AG10803 (cell line): Measurements from ENCODE around the gene KLHDC2.
"Not testable (repeated sequence)": the region's sequence is repeated elsewhere in the genome, so short reads cannot be mapped to it uniquely, and the experiment has no call there.

ENCODE experiments used
- DNase-seq: peaks from one replicate; pipeline ENCODE4 v3.0.0; 2010; ENCODE audit warnings: low read depth
- H3K4me3 ChIP-seq: 2 replicates; pipeline ENCODE4 v1.5.1; 2011; ENCODE audit warnings: mild to moderate bottlenecking, low read length, control low read depth
- TF ChIP-seq, protein P1 (sequence below): conservative IDR thresholded peaks from 2 replicates; pipeline ENCODE4 v1.5.1; 2011; ENCODE audit warnings: mild to moderate bottlenecking, low read length, control low read depth, inconsistent platforms

The KLHDC2 gene

GRCh38 chr14:49769581-49770211 lies 1.7 kb downstream of the KLHDC2 start:
- H3K4me3 ChIP-seq: peak overlapping the region; percentile 96

DNA sequence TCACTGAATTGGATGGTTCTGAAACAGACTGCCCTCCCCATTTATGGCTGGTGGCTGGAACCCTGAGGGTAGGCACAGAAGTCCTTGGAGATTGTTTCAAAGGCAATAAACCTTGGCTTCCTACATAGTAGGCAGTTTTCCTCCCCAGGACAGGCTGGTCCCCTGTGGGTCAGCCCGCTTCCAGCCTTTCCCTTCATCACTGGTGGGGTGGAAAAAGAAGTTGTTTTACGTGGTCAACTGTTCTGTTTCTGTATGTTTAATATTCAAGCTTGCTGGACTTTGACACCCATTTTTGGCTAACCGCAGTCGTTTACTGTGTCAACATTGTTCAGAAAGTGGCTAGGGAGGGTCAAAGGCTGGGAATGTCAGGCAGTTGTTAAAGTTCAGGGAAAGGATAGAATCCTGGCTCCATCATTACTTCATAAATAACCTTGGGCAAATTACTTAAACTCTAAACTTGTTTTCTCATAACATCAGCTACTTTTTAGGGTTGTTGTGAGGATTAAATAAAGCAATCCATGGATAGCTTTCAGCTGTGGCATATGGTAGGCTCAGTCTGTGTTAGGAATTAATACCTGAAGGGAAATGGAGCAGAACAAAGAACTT lies 2.4 kb downstream of the KLHDC2 start:
- peak overlapping the region; percentile 96 for H3K4me3 ChIP-seq
- DNase-seq: peak; percentile 20

More at GRCh38 chr14:49769581-49770211, 1.7 kb downstream of the KLHDC2 start:
- DNase-seq: no peak
- TF ChIP-seq, protein P1, sequence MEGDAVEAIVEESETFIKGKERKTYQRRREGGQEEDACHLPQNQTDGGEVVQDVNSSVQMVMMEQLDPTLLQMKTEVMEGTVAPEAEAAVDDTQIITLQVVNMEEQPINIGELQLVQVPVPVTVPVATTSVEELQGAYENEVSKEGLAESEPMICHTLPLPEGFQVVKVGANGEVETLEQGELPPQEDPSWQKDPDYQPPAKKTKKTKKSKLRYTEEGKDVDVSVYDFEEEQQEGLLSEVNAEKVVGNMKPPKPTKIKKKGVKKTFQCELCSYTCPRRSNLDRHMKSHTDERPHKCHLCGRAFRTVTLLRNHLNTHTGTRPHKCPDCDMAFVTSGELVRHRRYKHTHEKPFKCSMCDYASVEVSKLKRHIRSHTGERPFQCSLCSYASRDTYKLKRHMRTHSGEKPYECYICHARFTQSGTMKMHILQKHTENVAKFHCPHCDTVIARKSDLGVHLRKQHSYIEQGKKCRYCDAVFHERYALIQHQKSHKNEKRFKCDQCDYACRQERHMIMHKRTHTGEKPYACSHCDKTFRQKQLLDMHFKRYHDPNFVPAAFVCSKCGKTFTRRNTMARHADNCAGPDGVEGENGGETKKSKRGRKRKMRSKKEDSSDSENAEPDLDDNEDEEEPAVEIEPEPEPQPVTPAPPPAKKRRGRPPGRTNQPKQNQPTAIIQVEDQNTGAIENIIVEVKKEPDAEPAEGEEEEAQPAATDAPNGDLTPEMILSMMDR: no peak

DNA sequence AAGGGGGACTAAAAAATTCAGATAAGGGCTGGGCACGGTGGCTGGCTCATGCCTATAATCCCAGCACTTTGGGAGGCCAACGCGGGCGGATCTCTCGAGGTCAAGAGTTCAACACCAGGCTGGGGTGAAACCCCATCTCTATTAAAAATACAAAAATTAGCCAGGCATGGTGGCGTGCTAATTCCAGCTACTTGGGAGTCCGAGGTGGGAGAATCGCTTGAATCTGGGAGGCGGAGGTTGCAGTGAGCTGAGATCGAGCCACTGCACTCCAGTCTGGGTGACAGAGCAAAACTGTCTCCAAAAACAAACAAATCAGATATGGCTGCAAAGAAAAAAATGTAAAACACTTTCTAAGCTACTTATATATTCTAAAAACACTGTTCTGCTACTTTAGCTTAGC lies 3.7 kb downstream of the KLHDC2 start:
- DNase-seq, H3K4me3 ChIP-seq: not testable (repeated sequence)

More for the DNA sequence above, 2.4 kb downstream of the KLHDC2 start:
- TF ChIP-seq, protein P1: no peak

DNA sequence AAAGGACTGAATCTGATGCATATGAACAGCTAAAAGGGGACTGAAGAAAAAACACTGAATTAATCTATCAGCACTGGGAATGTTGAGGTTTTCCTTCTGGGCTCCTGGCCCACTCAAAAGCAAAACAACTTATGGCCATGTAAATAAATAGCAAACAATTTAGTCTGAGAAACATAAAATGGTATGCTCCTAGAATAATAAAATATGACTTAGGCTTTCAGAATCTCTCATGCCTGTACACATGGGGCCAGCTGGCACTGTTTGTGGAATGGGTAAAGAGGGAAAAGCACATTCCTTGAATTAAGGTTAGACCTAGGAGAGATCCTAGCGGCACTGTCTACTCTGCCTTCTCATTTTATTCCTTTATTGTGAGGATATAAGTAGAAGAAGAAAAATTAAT lies 6.2 kb downstream of the KLHDC2 start:
- peak; percentile 60 for DNase-seq
- TF ChIP-seq, protein P1: no peak
- no peak overlapping the region for H3K4me3 ChIP-seq

DNA sequence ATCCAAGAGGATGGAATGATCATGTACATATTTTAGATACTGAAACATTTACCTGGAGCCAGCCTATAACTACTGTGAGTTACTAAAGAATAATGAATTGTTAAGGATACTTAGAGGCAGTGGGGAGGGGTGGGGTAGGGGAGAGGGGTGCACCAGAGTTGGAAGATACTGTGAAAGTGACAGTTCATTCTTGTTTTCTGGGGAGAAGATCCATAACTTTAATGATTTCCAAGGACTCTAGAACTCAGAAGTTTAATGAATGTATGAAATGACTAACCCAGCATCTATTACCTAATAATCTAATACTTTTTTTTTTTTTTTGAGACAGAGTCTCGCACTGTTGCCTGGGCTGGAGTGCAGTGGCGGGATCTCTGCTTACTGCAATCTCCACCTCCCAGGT lies 10.5 kb downstream of the KLHDC2 start:
- H3K4me3 ChIP-seq: no peak overlapping the region
- DNase-seq: no peak
- TF ChIP-seq, protein P1: no peak

GRCh38 chr14:49781040-49781439 lies 13.1 kb downstream of the KLHDC2 start:
- not testable (repeated sequence) for DNase-seq, H3K4me3 ChIP-seq

DNA sequence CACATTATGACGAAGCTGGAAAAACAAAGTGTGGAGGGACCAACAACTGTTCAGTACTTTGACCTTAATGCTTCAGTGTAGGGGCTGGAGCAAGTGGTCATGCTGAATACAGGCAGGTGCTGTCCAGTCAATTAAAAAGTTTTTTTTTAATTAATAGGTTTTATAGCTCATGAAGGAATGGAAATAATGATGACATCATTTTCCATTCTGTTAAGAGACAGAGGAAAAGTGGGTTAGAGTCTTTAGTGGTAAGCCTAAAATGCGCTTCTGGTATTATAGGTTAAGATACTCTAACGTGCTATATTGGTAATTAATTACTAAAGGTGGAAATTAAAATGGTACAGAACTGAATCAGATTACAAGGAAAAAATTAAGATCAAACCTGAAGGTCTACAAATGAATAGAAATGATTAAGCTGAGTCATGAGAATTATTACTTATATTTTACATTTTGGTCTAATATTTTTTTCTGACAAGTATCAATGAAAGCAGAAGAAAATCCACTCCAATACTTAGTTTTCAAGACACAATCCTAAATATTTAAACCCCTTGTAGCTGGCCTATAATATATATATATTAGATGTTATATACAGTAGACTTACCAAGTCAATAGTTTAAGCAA lies 15.6 kb downstream of the KLHDC2 start:
- TF ChIP-seq, protein P1: no peak
- H3K4me3 ChIP-seq: no peak overlapping the region
- no peak for DNase-seq

DNA sequence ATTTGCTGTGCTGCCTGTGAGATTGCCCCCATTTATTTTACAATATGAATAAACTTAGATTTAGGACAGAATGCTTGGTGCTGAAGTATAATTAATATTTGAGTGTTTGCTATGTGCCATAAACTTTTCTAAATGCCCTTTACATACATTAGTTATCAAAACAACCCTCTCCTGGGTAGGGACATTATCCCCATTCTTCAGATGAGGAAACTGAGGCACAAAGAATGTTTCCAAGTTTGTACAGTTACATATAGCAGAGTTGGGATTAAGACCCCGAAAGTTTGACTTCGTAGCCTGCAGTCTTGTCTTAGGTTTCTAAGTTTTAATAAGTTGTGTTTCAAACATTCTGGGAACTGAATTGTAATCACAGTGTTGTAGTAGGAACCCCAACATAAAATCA lies 18.4 kb downstream of the KLHDC2 start:
- no peak for DNase-seq
- no peak overlapping the region for H3K4me3 ChIP-seq
- TF ChIP-seq, protein P1: no peak
